WTC11 (cell line): ENCODE measurements around the gene TMEM215. TPM values are rescaled to one million over a fixed set of nuclear protein-coding genes. Genes with fewer than 3 reads are reported as not detected.

Source experiments
- ATAC-seq: fragments of 200-7000 bp; cut with Tn5 transposase; 2 replicates; pipeline ENCODE4 v1.10.0; 2021; ENCODE audit warnings: mild to moderate bottlenecking, moderate library complexity
- CTCF ChIA-PET: fragments of 300-600 bp; sonication (Branson Sonifier 250); formaldehyde crosslinking; loops from one replicate; lab custom pipeline; 2021; ENCODE audit warnings: antibody characterized with exemption; lab: Charles Lee
- POLR2A ChIA-PET: fragments of 350-600 bp; sonication (Branson Sonifier 250); formaldehyde crosslinking; loops from one replicate; lab custom pipeline; 2021; ENCODE audit warnings: antibody characterized with exemption; lab: Charles Lee
- DNase-seq: peaks from one replicate; pipeline ENCODE4 v3.0.0; 2021; ENCODE audit warnings: low spot score
- H3K27ac Mint-ChIP-seq: 2 replicates; pipeline ENCODE4 v1.8.0; 2021; ENCODE audit warnings: mixed read lengths
- H3K27me3 Mint-ChIP-seq: 2 replicates; pipeline ENCODE4 v1.8.0; 2021; ENCODE audit warnings: low read depth, mild to moderate bottlenecking, moderate library complexity, mixed read lengths
- H3K36me3 Mint-ChIP-seq: 2 replicates; pipeline ENCODE4 v1.8.0; 2021; ENCODE audit warnings: mixed read lengths
- H3K4me1 Mint-ChIP-seq: 2 replicates; pipeline ENCODE4 v1.8.0; 2022; ENCODE audit warnings: mixed read lengths
- H3K4me3 Mint-ChIP-seq: 2 replicates; pipeline ENCODE4 v1.8.0; 2021; ENCODE audit warnings: mild to moderate bottlenecking, moderate library complexity, mixed read lengths
- H3K9me3 Mint-ChIP-seq: 2 replicates; pipeline ENCODE4 v1.8.0; 2021; ENCODE audit warnings: mixed read lengths
- CREB1 ChIP-seq: sonication (generic); formaldehyde crosslinking; IDR thresholded peaks from 2 replicates; pipeline ENCODE4 v1.8.0; 2023; ENCODE audit warnings: mild to moderate bottlenecking, missing genetic modification reagents
- CREM ChIP-seq: sonication (generic); formaldehyde crosslinking; IDR thresholded peaks from 2 replicates; pipeline ENCODE4 v1.8.1; 2022; ENCODE audit warnings: mild to moderate bottlenecking, missing genetic modification reagents, moderate library complexity
- E2F4 ChIP-seq: sonication (generic); formaldehyde crosslinking; IDR thresholded peaks from 2 replicates; pipeline ENCODE4 v1.8.1; 2022; ENCODE audit warnings: low read depth, mild to moderate bottlenecking, moderate library complexity, missing genetic modification reagents, borderline replicate concordance
- EMX1 ChIP-seq: fragments of 250-450 bp; sonication (Bioruptor Pico); IDR thresholded peaks from 2 replicates; pipeline ENCODE4 v1.8.0; 2021; ENCODE audit warnings: mild to moderate bottlenecking
- ERG ChIP-seq: fragments of 250-450 bp; sonication (Bioruptor Pico); IDR thresholded peaks from 2 replicates; pipeline ENCODE4 v1.8.0; 2021; ENCODE audit warnings: mild to moderate bottlenecking
- HMGXB4 ChIP-seq: sonication (generic); formaldehyde crosslinking; IDR thresholded peaks from 2 replicates; pipeline ENCODE4 v1.8.1; 2023; ENCODE audit warnings: mild to moderate bottlenecking, moderate library complexity, missing genetic modification reagents
- JAZF1 ChIP-seq: fragments of 250-450 bp; sonication (Bioruptor Pico); IDR thresholded peaks from 2 replicates; pipeline ENCODE4 v1.9.0; 2021; ENCODE audit warnings: moderate library complexity, mild to moderate bottlenecking, inconsistent platforms
- KAT7 ChIP-seq: sonication (generic); formaldehyde crosslinking; IDR thresholded peaks from 2 replicates; pipeline ENCODE4 v1.8.1; 2023; ENCODE audit warnings: missing genetic modification reagents, mild to moderate bottlenecking, borderline replicate concordance
- MXD4 ChIP-seq: fragments of 250-450 bp; sonication (Bioruptor Pico); IDR thresholded peaks from 2 replicates; pipeline ENCODE4 v1.8.0; 2021; ENCODE audit warnings: mild to moderate bottlenecking, moderate library complexity, borderline replicate concordance
- NFE2L1 ChIP-seq: sonication (generic); formaldehyde crosslinking; IDR thresholded peaks from 2 replicates; pipeline ENCODE4 v1.8.1; 2023; ENCODE audit warnings: missing genetic modification reagents
- NR1H2 ChIP-seq: sonication (generic); formaldehyde crosslinking; IDR thresholded peaks from 2 replicates; pipeline ENCODE4 v1.9.0; 2021; ENCODE audit warnings: mild to moderate bottlenecking, moderate library complexity, missing genetic modification reagents
- RELA ChIP-seq: sonication (generic); formaldehyde crosslinking; IDR thresholded peaks from 2 replicates; pipeline ENCODE4 v1.8.1; 2022; ENCODE audit warnings: missing genetic modification reagents, mild to moderate bottlenecking, borderline replicate concordance
- SMAD4 ChIP-seq: sonication (generic); formaldehyde crosslinking; IDR thresholded peaks from 2 replicates; pipeline ENCODE4 v1.8.0; 2022; ENCODE audit warnings: mild to moderate bottlenecking, missing genetic modification reagents
- SOX15 ChIP-seq: fragments of 250-450 bp; sonication (Bioruptor Pico); IDR thresholded peaks from 2 replicates; pipeline ENCODE4 v1.9.0; 2021; ENCODE audit warnings: mild to moderate bottlenecking
- TCF7 ChIP-seq: sonication (generic); formaldehyde crosslinking; IDR thresholded peaks from 2 replicates; pipeline ENCODE4 v1.8.0; 2022; ENCODE audit warnings: mild to moderate bottlenecking, low read depth, missing genetic modification reagents, moderate library complexity
- TEAD4 ChIP-seq: sonication (generic); formaldehyde crosslinking; IDR thresholded peaks from 2 replicates; pipeline ENCODE4 v1.8.0; 2022; ENCODE audit warnings: mild to moderate bottlenecking, missing genetic modification reagents
- ZMAT4 ChIP-seq: fragments of 250-450 bp; sonication (Bioruptor Pico); IDR thresholded peaks from 2 replicates; pipeline ENCODE4 v1.9.0; 2021; ENCODE audit warnings: mild to moderate bottlenecking
- ZNF121 ChIP-seq: sonication (generic); formaldehyde crosslinking; IDR thresholded peaks from 2 replicates; pipeline ENCODE4 v1.8.0; 2023; ENCODE audit warnings: missing genetic modification reagents
- ZNF317 ChIP-seq: sonication (generic); formaldehyde crosslinking; IDR thresholded peaks from 2 replicates; pipeline ENCODE4 v1.8.1; 2023; ENCODE audit warnings: low read depth, mild to moderate bottlenecking, moderate library complexity, missing genetic modification reagents, borderline replicate concordance
- ZNF396 ChIP-seq: fragments of 250-450 bp; sonication (Bioruptor Pico); IDR thresholded peaks from 2 replicates; pipeline ENCODE4 v1.8.0; 2021; ENCODE audit warnings: mild to moderate bottlenecking, moderate library complexity, borderline replicate concordance
- ZNF423 ChIP-seq: fragments of 250-450 bp; sonication (Bioruptor Pico); IDR thresholded peaks from 2 replicates; pipeline ENCODE4 v2.1.2; 2022; ENCODE audit warnings: mild to moderate bottlenecking, moderate library complexity
- total RNA-seq: library from RNA; stranded (reverse); gene quantifications from 3 replicates; pipeline ENCODE4 v1.2.3, GENCODE V29; 2021
- TF ChIP-seq, protein P1 (sequence below): sonication (generic); formaldehyde crosslinking; IDR thresholded peaks from 2 replicates; pipeline ENCODE4 v1.8.1; 2022; ENCODE audit warnings: mild to moderate bottlenecking, moderate library complexity, missing genetic modification reagents
- TF ChIP-seq, protein P2 (sequence below): sonication (generic); formaldehyde crosslinking; IDR thresholded peaks from 2 replicates; pipeline ENCODE4 v1.8.0; 2022; ENCODE audit warnings: mild to moderate bottlenecking, missing genetic modification reagents
- TF ChIP-seq, protein P3 (sequence below): sonication (generic); formaldehyde crosslinking; IDR thresholded peaks from 2 replicates; pipeline ENCODE4 v1.8.1; 2023; ENCODE audit warnings: mild to moderate bottlenecking, missing genetic modification reagents

The TMEM215 gene
- total RNA-seq, 1 experiment from 2014 or later, result 0.31 TPM

DNA sequence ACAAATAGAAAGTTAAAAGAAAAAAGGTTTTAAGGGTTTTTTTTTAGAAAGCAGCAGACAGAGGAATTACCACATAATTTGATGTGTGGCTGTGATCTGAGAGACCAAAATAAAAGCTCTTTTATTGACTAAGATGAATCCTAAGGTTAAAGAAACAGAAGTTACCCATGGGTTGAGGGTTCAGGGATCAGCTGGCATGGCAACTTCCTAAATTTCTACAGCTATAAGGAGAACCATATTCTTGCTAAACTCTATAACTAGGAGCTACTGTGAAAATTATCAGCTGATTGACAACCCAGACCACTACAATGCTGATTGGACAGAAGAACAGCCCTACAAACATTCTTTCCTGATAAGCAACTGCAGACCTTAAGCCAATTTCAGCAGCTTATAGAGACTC lies 40.2 kb downstream of the TMEM215 start:
- peaks cover 11% of the 10 kb centered on the region for H3K9me3 Mint-ChIP-seq
- ATAC-seq, result no peak
- TF ChIP-seq TEAD4 (CRISPR knock-in tag) (no peak), ERG (CRISPR knock-in tag) (no peak), NFE2L1 (CRISPR knock-in tag) (no peak), E2F4 (CRISPR knock-in tag) (no peak), CREB1 (CRISPR knock-in tag) (no peak), ZNF317 (CRISPR knock-in tag) (no peak), SOX15 (CRISPR knock-in tag) (no peak), KAT7 (no peak), SMAD4 (CRISPR knock-in tag) (no peak), MXD4 (CRISPR knock-in tag) (no peak), NR1H2 (no peak), EMX1 (CRISPR knock-in tag) (no peak), CREM (CRISPR knock-in tag) (no peak), RELA (no peak), TCF7 (CRISPR knock-in tag) (no peak), JAZF1 (CRISPR knock-in tag) (no peak), ZMAT4 (CRISPR knock-in tag) (no peak), ZNF121 (no peak)
- TF ChIP-seq, protein P1, sequence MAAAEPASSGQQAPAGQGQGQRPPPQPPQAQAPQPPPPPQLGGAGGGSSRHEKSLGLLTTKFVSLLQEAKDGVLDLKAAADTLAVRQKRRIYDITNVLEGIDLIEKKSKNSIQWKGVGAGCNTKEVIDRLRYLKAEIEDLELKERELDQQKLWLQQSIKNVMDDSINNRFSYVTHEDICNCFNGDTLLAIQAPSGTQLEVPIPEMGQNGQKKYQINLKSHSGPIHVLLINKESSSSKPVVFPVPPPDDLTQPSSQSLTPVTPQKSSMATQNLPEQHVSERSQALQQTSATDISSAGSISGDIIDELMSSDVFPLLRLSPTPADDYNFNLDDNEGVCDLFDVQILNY, result no peak
- TF ChIP-seq, protein P2, sequence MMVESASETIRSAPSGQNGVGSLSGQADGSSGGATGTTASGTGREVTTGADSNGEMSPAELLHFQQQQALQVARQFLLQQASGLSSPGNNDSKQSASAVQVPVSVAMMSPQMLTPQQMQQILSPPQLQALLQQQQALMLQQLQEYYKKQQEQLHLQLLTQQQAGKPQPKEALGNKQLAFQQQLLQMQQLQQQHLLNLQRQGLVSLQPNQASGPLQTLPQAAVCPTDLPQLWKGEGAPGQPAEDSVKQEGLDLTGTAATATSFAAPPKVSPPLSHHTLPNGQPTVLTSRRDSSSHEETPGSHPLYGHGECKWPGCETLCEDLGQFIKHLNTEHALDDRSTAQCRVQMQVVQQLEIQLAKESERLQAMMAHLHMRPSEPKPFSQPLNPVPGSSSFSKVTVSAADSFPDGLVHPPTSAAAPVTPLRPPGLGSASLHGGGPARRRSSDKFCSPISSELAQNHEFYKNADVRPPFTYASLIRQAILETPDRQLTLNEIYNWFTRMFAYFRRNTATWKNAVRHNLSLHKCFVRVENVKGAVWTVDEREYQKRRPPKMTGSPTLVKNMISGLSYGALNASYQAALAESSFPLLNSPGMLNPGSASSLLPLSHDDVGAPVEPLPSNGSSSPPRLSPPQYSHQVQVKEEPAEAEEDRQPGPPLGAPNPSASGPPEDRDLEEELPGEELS (CRISPR knock-in tag), result no peak
- ChIA-PET CTCF (no interaction called here), POLR2A (no interaction called here)
- no peaks in the 10 kb centered on the region; the same call in 1 of the 2 replicates for H3K27me3 Mint-ChIP-seq
- no peaks in the 10 kb centered on the region for H3K36me3 Mint-ChIP-seq
- H3K27ac Mint-ChIP-seq, result no peak overlapping the region
- H3K4me1 Mint-ChIP-seq, result peaks cover 19% of the 10 kb centered on the region
- DNase-seq, result no peak
- H3K4me3 Mint-ChIP-seq, result no peak overlapping the region

- DNase-seq, result no peak
- ChIA-PET CTCF (no interaction called here), POLR2A (no interaction called here)
- no peaks in the 10 kb centered on the region; the same call in 1 of the 2 replicates for H3K36me3 Mint-ChIP-seq
- H3K4me1 Mint-ChIP-seq, result peaks cover 29% of the 10 kb centered on the region
- no peak overlapping the region for H3K4me3 Mint-ChIP-seq
- no peak for ATAC-seq
- peaks cover 20% of the 10 kb centered on the region for H3K9me3 Mint-ChIP-seq
- H3K27me3 Mint-ChIP-seq, result no peaks in the 10 kb centered on the region; the same call in 1 of the 2 replicates
- no peak overlapping the region for H3K27ac Mint-ChIP-seq
- no peak for TF ChIP-seq ZNF121
- TF ChIP-seq HMGXB4, result no peak
- no peak for TF ChIP-seq ERG (CRISPR knock-in tag)
- TF ChIP-seq ZNF396, result no peak
- TF ChIP-seq ZNF423 (CRISPR knock-in tag), result no peak
- TF ChIP-seq, protein P3, sequence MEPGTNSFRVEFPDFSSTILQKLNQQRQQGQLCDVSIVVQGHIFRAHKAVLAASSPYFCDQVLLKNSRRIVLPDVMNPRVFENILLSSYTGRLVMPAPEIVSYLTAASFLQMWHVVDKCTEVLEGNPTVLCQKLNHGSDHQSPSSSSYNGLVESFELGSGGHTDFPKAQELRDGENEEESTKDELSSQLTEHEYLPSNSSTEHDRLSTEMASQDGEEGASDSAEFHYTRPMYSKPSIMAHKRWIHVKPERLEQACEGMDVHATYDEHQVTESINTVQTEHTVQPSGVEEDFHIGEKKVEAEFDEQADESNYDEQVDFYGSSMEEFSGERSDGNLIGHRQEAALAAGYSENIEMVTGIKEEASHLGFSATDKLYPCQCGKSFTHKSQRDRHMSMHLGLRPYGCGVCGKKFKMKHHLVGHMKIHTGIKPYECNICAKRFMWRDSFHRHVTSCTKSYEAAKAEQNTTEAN (CRISPR knock-in tag), result no peak
- no peak for TF ChIP-seq CREB1 (CRISPR knock-in tag)
These were observed 41.9 kb downstream of the TMEM215 start for GRCh38 chr9:32825203-32825602.
